IPS-18c (cell line): ENCODE measurements around the gene HELT.
"Not testable (repeated sequence)": the region's sequence is repeated elsewhere in the genome, so short reads cannot be mapped to it uniquely, and the experiment has no call there.

Experiments used
- H3K4me3 ChIP-seq: 2 replicates; pipeline ENCODE4 v1.7.0; 2013; ENCODE audit warnings: low read depth, mild to moderate bottlenecking, low read length, moderate library complexity; ENCODE audit not compliant: insufficient read depth
- H3K9me3 ChIP-seq: one replicate; pipeline ENCODE4 v1.6.1; 2013; ENCODE audit warnings: mild to moderate bottlenecking, low read length, moderate library complexity; ENCODE audit not compliant: control insufficient read depth, insufficient read depth

The HELT gene

DNA sequence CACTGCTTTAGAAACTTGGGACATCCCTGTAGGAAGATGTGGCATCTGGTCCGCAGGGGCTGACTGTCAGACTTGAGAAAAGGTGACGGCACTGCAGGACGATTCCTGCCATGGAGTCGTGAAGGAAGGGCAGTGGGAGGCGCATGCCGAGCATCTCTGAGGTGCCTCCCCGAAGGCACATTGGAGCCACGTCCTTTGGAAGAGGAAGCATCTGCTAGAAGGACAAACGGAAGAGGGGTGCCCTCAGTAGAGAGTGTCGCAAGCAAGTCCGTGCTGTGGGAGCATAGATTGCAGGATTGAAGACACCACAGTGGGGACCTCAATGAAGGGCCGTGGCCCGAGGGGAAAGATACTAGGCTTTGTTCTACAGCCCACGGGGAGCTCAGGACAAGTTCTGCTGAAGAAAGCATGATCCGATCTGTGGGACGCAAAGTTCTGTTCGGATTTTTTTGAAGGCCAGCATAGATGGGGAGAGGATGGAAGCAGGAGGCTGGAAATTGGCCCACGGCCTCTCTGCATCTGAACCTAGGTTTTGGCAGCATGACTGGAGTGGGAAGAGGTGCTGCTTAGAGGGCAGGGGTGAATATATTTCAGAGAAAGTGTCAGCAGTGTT, 24.2 kb upstream of the HELT start:
- Histone ChIP-seq H3K9me3 (peaks cover 2% of the 10 kb centered on the region), H3K4me3 (no peak overlapping the region)

DNA sequence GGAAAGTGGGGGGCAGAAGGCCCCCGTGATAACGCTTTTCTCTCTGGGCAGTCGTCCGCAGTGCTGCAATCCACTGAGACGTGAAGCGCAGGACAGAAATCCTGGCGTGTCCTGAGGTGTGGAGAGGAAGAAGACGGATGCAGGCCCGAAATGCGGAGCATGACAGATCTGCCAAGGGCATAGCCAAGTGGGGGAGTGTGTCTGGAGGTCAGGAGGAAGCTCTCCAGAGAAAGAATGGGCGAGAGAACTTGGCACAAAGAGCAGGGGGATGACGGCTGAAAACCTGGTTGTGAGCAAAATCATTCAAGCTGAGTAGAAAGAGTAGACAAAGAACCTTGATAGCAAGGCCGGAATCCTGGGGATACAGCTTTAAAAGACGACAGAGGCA, 23.7 kb upstream of the HELT start:
- H3K4me3 ChIP-seq, result no peak overlapping the region
- peaks cover 2% of the 10 kb centered on the region for H3K9me3 ChIP-seq

DNA sequence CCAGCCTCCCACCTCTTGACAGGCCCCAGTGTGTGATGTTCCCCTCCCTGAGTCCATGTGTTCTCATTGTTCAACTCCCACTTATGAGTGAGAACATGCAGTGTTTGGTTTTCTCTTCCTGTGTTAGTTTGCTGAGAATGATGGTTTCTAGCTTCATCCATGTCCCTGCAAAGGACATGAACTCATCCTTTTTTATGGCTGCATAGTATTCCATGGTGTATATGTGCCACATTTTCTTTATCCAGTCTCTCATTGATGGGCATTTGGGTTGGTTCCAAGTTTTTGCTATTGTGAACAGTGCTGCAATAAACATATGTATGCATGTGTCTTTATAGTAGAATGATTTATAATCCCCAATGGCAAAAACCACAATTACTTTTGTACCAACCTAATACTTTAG, 20.6 kb upstream of the HELT start:
- H3K4me3 ChIP-seq, H3K9me3 ChIP-seq: not testable (repeated sequence)

DNA sequence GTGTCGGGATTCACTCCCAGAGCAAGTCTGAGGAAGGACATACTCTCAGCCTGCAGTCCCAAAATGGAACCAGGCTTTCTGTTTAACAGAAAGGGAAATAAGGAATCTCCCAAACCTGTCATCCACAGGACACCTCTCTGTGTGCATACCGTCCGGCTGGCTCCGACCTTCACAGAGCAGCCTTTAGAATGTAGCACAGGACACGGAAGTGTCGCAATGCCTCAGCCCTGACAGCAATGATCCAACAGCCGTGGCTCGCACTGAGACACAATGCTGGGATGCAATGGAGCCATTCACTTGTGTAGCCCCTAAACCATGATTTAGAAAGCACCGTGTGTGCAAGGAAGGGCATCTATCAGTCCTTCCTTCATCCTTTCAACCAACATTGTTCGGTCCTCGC, 15.5 kb upstream of the HELT start:
- Histone ChIP-seq H3K4me3 (no peak overlapping the region), H3K9me3 (peaks cover 2% of the 10 kb centered on the region)

DNA sequence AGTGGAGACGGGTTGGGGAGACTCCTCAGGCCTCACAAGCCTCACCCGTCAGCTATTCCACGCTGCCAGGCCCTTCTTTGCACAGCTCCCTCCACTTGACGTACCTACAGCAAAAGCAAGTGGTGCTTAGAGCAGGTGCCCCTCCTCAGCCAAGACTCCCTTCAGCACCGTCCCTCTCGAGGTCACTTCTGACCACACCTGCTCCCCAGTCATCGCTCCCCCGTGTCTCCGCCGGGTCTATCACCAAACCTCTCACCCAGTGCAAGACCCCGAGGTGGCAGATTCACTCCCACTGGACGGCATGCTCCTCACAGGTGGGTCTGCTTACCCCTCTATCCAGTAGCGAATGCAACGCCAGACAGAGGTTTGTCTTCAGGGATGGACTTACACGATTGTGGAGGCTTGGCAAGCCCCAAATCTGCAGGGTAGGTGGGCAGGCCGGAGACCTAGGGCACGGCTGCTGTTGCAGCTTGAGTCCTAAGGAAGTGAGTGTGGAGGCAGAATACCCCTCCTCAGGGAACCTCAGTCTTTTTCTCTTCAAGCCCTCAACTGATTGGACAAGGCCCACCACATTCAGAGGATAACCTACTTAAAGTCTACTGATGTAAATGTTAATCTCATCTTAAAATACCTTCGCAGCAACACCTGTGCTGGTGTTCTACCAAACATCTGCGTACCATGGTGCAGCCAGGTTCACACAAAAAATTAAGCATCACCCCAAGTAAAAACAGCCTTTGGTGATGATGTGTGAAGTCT, 14.5 kb upstream of the HELT start:
- Histone ChIP-seq H3K4me3 (no peak overlapping the region), H3K9me3 (peaks cover 2% of the 10 kb centered on the region)

DNA sequence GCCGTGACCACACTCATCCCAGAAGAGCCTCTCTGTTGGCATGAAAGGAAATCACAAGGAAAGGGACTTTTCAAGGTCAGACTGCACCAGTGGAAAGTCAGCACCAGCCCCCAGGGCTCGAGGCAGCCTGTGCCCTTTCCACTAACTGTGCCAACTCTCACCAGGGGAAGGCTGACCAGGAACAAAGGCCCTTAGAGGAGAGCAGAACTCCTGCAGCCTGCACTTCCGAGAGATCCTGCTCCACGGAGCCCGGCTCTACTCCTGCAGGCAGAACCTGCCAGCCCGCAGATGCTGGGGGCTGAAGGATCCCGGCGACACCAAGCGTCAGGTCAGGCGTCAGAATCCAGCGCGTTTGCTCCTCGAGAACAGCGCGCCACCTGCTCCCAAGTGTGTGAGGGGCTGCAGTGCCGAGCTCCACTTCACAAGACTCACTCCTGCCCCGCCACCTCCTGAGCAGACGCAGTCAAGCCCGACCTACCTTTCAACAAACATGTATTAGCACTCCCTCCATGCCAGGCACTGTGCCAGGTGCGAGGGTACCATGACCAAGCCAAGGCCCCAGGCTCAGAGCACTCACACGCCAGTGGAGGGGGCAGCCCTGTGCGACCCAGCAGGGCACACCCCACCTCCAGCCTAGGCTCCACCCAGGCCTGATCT, 13.6 kb upstream of the HELT start:
- Histone ChIP-seq H3K4me3 (peak overlapping the region; percentile 41), H3K9me3 (peaks cover 2% of the 10 kb centered on the region)

DNA sequence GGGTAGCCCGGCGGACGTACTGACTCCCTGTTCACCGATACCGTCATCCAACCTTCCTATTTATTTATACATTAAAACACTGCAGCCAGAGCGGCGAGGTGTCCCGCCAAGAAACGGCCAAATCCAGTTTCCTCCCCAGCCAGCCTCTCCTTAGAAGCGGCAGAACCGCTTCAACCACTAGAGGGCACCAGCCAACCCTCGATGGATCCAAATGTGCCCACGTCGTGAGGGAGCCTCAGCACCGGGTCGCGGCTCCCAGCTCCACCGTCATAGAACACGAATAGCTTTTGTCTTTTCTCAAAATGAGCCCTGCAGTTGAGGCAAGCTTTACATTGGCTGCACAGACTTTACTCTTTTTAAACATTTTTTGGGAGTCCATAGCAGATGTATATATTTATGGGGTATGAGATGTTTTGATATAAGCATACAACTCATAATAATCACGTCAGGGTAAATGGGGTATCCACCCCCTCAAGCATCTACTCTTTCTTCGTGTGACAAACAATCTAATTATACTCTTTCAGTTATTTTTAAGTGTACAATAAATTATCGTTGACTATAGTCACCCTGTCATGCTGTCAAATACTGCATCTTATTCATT, 13.0 kb upstream of the HELT start:
- Histone ChIP-seq H3K4me3 (peak overlapping the region; percentile 41), H3K9me3 (peaks cover 2% of the 10 kb centered on the region)

DNA sequence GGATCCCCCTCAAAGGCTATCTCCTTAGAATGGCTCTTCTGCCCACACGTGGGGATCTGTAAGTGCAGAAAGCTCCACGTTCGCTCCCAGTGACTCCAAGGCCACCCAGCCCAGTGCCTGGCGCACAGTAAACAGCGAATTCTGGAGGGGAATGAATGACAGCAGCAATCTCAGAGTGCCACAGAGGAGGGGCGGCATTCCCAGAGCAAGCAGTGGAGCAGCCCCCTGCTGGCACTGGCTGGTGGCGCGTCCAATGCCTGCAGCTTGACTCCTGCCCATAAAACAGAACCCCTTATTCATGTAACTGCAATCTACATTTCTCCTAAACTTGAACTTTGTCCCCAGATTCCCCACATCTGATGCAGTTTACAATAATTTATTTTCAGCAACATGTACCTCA, 6.9 kb upstream of the HELT start:
- Histone ChIP-seq H3K9me3 (peaks cover 2% of the 10 kb centered on the region), H3K4me3 (no peak overlapping the region)

DNA sequence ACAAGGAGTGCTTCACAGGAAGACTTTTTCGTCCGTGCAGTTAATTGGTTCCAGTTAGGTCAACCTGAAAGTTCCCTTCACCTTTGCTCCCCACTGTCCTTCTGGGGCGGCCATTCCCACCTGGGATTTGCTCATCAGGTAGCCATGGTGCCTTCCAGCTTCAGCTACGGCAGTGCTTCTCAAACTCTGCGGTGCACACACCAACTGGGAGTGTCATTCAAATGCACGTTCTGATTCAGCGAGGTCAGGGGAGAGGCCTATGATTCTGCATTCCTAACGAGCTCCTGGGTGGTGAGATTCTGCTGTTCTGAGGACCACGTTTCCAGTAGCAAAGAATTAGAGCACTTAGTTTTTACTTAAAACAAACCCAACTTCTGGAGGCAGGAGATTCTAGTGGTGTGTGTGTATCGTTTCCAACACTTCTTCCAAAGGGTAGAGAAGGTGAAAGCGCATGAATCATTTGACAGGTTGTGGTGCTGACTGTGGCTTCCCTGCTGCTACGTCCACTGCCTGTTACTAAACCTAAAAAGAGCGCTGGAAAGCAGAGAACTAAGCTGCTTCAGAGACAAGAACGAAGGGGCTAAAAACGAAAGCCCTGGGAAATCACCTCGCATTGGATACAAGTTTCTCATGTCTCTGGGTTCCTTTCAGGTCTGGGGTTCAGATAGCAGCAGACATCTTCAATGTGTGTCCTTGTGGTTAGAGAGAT, 4.7 kb upstream of the HELT start:
- peaks cover 2% of the 10 kb centered on the region for H3K9me3 ChIP-seq
- no peak overlapping the region for H3K4me3 ChIP-seq

DNA sequence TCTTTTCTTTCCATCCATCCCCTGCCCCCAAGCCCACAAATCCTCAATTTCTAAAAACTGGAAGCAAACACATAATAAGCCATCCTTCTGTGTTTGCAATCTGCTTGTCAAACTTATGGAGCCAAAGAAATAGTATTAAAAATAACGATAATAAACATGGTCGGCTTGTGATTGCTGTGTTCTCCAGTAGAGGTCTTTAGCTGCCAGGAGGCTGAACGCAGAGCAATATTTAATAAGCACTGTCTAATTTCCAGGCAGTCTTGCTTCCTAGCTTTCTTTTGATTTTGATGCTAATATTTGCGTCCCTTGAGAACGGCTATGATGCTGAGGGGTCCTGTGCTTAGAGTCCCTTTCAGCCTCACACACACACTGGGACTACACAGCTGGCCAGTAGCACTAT, 3.2 kb upstream of the HELT start:
- Histone ChIP-seq H3K9me3 (peaks cover 2% of the 10 kb centered on the region), H3K4me3 (no peak overlapping the region)

DNA sequence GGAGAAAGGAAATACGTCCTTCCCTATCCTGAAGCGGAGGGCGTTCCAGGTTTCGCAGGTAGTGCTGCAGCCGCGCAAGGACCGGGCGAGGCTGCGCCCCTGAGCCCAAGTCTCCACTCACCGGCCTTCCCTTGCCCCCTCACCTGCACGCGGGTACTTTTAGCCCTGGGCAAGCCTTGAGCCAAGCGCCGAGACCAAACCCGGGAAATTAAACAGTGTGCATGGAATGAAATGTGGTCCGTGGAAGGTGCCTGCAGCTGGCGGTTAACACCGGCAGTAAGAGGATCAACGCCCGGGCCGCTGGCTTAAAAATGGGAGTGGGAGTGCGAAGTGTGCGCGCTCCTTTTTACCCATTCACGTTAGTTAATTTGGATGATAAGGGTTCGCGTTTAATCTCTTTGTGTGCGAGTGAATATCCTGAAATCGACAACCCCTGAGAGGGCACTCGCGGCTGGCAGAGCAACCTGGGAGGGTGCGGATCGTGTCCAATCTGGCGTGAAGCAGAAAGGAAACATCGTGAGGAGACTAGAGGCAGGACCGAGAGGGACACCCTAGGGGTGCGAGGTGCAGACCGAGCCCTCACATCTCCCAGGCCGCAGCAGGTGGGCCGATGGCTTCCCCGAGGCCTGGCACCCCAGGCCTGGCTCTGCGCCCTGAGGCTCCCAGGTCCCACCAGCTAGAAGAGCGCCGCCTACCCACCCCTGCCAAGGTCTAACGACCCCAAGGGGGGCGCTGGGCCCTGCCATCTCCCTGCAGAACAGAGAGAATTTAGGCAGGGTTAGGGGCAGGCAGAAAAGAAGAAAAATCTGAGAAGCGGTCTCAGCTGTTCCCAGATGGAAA, 2.0 kb upstream of the HELT start:
- H3K9me3 ChIP-seq, result peaks cover 2% of the 10 kb centered on the region
- H3K4me3 ChIP-seq, result peak overlapping the region; percentile 29

DNA sequence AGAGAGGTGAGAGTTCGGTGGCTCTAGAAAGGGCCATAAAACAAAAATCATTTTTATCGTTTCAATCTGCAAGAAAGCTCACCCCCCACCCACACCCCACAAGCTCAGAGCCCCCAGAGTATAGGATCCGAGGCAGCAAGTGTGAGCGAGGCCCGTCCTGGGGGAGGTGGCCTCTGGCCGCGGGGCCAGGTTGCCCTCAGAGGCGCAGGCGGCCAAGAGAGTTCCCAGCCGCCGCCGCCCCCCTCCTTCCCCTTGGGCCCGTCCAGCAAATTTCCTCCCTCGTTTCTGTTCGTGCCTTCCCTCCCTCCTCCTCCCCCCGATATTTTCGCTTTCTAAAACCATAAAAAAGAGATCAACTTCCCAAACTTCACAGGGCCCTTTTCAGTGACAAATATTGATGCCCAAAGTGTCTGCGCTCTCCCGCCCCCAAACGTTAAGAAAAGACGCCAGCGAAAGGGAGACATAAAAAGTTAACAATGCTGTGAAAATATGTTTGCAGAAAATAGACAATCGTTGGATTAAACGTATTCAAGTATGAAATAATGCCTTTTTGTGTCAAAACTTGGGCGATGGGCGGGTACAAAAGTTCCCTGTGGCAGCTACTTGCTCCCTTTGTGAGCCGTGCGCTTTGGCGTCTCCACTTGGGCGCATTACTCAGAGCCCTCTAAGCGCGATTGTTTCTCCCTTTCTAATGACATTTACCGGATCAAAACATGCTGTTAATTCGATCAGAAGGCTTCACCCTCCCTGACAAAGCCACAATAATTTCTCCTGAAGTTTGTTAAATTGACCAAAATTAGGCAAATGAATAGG, 1.1 kb upstream of the HELT start:
- Histone ChIP-seq H3K9me3 (peaks cover 2% of the 10 kb centered on the region), H3K4me3 (peak overlapping the region; percentile 15; the same call in 1 of the 2 replicates)

DNA sequence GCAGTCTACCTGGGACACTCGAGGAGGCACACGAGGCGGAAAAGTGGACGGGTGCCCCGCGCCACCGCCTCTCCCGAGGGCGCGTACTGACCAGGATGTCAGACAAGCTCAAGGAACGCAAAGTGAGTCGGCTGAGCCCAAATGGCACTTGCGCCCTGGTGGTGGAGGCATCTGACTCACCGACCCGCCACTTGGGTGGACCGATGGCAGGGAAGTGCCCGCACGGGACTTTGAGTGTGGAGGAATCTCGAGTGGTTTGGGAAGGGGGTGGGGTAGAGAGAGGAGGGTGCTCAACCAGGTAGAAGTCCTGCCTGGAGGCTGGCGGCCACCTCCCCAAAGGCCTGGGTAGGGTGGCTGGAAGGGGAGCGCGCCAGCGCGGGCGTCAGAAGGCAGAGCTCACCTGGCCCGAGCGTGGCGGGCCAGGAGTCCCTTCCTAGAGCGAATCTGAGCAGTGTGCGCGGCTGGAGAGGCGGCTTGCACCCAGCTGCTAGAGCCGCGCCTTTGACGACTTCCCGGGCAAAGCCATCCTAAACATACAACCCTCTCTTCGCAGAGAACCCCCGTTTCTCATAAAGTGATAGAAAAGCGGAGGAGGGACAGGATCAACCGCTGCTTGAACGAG, 655 bp downstream of the HELT start:
- no peaks in the 10 kb centered on the region for H3K9me3 ChIP-seq

DNA sequence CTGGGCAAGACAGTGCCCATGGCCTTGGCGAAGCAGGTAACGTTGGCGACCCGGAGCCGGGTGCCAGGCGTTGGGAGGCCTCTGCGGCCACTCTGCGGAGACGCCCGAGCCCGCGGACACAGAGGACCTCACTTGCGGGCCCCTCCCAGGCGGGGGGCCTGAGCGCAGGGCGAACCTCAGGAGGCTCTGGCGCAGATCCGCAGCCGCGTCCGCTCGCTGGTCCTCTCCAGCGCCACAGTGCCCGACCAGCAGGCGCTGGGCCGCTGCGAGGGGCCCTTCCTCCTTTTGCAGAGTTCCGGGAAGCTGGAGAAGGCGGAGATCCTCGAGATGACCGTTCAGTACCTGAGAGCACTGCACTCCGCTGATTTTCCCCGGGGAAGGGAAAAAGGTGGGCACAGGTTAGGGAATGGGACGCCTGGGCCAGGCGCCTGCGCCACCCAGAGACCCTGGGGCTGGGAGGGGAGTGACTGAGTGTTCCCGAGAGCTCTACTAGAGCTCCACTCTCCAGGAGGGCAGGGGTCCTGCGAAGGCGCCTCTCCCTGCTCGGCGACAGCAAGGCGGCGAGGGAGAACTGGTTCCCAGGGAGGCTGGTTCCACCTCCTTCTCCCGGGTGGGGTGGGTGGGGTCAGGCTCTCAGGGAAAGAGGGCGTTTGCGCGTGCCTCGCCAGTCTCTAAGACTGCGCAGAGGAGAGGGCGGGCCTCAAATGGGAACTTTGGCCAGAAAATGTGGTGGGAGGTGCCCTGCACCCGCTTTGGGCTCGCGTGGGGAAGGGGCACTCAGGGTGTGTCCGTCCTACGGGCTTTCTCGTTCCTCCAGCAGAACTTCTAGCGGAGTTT, 1.4 kb downstream of the HELT start:
- H3K9me3 ChIP-seq, result no peaks in the 10 kb centered on the region
- H3K4me3 ChIP-seq, result peak overlapping the region; percentile 45

More for the DNA sequence above, 655 bp downstream of the HELT start:
- peak overlapping the region; percentile 36; the same call in 1 of the 2 replicates for H3K4me3 ChIP-seq

DNA sequence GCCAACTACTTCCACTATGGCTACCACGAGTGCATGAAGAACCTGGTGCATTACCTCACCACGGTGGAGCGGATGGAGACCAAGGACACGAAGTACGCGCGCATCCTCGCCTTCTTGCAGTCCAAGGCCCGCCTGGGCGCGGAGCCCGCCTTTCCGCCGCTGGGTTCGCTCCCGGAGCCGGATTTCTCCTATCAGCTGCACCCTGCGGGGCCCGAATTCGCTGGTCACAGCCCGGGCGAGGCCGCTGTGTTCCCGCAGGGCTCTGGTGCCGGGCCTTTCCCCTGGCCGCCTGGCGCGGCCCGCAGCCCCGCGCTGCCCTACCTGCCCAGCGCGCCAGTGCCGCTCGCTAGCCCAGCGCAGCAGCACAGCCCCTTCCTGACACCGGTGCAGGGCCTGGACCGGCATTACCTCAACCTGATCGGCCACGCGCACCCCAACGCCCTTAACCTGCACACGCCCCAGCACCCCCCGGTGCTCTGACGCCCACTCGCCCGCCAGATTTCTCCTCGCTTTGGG, 2.1 kb downstream of the HELT start:
- H3K4me3 ChIP-seq, result peak overlapping the region; percentile 45
- H3K9me3 ChIP-seq, result no peaks in the 10 kb centered on the region
